Stimulated activated naive CD8-positive, alpha-beta T cell treated with anti-CD3 and anti-CD28 coated beads, Interleukin-15, Interleukin-2, amounts not matched to agents 100 ng/mL and 50 ng/mL, for 24 hours (primary cell): ENCODE data around the gene SLC9A9.
A peak's percentile ranks its signal among the peaks of the same experiment; 100 is the strongest.

Source experiments
- H3K27ac Mint-ChIP-seq: one replicate; pipeline ENCODE4 v1.8.0; 2021; ENCODE audit warnings: mild to moderate bottlenecking, mixed read lengths
- H3K27me3 Mint-ChIP-seq: one replicate; pipeline ENCODE4 v1.8.0; 2021; ENCODE audit warnings: mixed read lengths
- H3K36me3 Mint-ChIP-seq: one replicate; pipeline ENCODE4 v1.8.0; 2021; ENCODE audit warnings: low read depth, mixed read lengths
- H3K4me1 Mint-ChIP-seq: one replicate; pipeline ENCODE4 v1.8.0; 2021; ENCODE audit warnings: low read depth, mixed read lengths
- H3K4me3 Mint-ChIP-seq: one replicate; pipeline ENCODE4 v1.8.0; 2021; ENCODE audit warnings: mild to moderate bottlenecking, mixed read lengths
- H3K9me3 Mint-ChIP-seq: one replicate; pipeline ENCODE4 v1.8.0; 2021; ENCODE audit warnings: mixed read lengths

SLC9A9 gene

DNA sequence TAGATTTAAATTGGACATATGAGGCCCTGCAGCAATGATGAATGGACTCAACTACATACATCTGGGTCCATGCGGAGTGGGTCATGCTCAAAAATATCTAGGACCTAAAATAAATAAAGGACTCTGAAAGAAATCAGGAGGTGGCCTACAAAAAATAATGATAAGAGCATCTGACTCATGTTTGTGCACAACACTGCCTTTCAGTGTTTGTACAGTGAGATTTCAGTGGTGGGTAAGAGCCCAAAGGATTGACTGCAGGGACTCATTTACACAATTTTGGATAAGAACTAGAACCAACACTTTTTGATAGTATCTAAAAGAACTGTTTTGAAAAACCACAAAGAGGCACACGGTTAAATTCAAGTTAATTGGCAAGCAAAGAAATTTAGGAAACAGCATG lies 285.5 kb downstream of the SLC9A9 start:
- Mint-ChIP-seq H3K36me3 (no peaks in the 10 kb centered on the region), H3K4me3 (no peak overlapping the region), H3K9me3 (peaks cover 5% of the 10 kb centered on the region), H3K4me1 (no peaks in the 10 kb centered on the region), H3K27me3 (no peaks in the 10 kb centered on the region), H3K27ac (no peak overlapping the region)

DNA sequence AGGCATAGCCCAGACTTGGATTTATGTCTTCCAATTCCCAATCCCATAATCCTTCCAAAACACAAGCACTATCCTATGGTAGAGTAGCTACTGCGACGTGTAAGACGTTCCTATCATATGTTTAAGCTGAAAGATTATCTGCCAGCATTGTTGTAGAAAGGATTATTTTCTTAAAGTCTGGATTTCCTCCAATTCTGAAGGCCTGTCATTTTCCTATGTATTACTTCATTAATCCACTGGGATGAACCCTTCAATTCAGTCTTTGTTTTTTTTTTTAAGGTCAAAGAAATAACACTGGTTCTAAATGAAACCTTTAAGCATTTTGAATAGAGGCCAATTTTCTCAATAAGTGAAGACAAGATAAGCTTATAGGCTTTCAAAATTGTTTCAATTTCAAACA lies 289.0 kb downstream of the SLC9A9 start:
- Mint-ChIP-seq H3K4me1 (no peaks in the 10 kb centered on the region), H3K36me3 (peaks cover 13% of the 10 kb centered on the region), H3K9me3 (peaks cover 21% of the 10 kb centered on the region), H3K27me3 (no peaks in the 10 kb centered on the region), H3K4me3 (no peak overlapping the region), H3K27ac (no peak overlapping the region)

DNA sequence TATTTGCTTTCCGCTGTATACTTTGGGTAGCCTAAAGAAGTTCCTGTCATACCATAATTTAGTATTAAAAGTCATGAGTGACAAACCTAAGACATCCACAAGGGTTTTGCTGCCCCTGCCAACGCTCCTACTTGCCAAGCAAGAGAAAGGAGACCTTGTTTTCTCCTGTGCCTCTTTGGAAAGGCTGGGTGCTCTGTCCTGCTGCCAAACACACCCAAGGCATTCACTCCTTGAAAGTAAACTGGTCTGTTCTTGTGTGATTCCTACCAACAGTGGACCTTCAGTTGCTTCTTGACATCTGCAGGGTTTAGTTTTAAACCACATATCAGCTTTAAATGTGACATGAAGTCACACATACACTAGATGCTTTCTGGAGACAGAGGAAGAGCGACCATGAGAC lies 295.4 kb downstream of the SLC9A9 start:
- Mint-ChIP-seq H3K36me3 (peaks cover 29% of the 10 kb centered on the region), H3K27ac (no peak overlapping the region), H3K4me1 (no peaks in the 10 kb centered on the region), H3K9me3 (peaks cover 16% of the 10 kb centered on the region), H3K27me3 (no peaks in the 10 kb centered on the region), H3K4me3 (no peak overlapping the region)

- Mint-ChIP-seq H3K4me1 (no peaks in the 10 kb centered on the region), H3K4me3 (no peak overlapping the region), H3K9me3 (peaks cover 24% of the 10 kb centered on the region), H3K27me3 (no peaks in the 10 kb centered on the region), H3K27ac (no peak overlapping the region), H3K36me3 (peaks cover 33% of the 10 kb centered on the region)
These were observed 296.5 kb downstream of the SLC9A9 start for GRCh38 chr3:143551761-143552160.

DNA sequence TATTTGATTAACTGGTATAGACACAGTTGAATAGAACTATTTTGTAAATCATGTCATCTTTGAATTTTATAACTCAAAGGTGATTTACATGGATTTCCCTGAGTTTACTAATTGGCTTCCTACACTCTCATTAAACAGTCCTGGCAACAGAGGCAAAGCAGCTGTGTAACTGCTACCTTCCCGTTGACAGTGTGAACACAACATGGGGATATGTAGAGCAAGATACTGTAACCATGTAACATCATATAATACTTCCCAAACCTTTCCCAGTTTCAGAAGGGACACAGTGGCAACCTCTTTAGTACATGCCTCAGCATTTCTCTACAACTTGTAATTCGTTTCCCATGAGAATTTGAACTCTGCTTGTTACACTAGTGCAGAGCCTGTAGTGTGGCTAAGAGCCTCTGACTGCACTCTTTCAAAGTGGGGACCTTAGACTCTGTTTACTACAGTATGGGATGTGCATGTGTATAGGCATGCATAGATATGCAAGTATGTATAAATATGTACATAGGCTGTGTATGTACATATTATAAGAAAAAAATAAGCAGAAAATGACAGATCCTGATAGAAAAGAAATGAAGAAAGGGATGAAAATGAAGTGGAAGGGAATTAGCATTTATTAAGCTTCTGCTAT lies 299.3 kb downstream of the SLC9A9 start:
- Mint-ChIP-seq H3K27ac (no peak overlapping the region), H3K4me1 (no peaks in the 10 kb centered on the region), H3K36me3 (peaks cover 39% of the 10 kb centered on the region), H3K9me3 (peaks cover 19% of the 10 kb centered on the region), H3K27me3 (no peaks in the 10 kb centered on the region), H3K4me3 (no peak overlapping the region)

DNA sequence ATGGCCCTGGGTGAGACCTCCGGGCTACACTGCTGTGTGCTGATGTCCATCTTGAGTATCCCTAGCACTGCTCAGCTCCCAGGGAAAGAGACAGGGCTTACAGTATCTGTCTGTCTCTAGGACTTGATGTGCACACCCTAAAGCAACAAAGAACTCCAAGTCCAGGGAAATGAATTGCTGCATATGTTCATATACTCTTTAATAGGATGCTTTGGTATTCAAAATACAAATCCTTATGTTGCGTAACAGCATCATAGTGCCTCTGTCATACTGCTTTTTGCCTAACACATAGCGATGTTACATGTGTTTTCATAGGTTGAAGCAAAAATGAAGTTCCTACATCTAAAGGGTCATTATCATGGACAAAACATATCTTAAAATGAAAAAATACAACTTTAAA lies 299.9 kb downstream of the SLC9A9 start:
- no peaks in the 10 kb centered on the region for H3K4me1 Mint-ChIP-seq
- H3K9me3 Mint-ChIP-seq: peaks cover 19% of the 10 kb centered on the region
- H3K4me3 Mint-ChIP-seq: no peak overlapping the region
- H3K36me3 Mint-ChIP-seq: peaks cover 39% of the 10 kb centered on the region
- H3K27ac Mint-ChIP-seq: no peak overlapping the region
- no peaks in the 10 kb centered on the region for H3K27me3 Mint-ChIP-seq

DNA sequence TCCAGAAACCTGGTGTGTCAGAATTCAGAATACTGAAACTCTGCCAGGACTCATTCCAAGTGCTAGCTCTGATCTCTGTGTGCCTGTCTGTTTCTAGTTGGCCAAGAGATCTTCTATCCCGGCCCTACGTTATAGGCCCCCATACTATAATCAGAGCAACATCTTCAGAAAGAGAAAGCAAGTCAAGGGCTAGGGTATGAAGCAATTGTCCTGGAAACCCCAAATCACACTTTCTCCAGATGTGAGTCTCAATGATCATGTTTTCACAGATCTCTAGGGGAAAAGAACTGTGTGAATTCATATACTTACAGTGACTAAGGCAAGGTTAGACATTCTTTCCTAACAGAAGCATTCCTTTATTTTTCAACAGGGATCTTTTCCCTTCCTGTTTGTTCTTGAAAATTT lies 309.7 kb downstream of the SLC9A9 start:
- no peak overlapping the region for H3K27ac Mint-ChIP-seq
- H3K4me3 Mint-ChIP-seq: no peak overlapping the region
- no peaks in the 10 kb centered on the region for H3K9me3 Mint-ChIP-seq
- no peaks in the 10 kb centered on the region for H3K27me3 Mint-ChIP-seq
- H3K36me3 Mint-ChIP-seq: no peaks in the 10 kb centered on the region
- peaks cover 30% of the 10 kb centered on the region for H3K4me1 Mint-ChIP-seq

DNA sequence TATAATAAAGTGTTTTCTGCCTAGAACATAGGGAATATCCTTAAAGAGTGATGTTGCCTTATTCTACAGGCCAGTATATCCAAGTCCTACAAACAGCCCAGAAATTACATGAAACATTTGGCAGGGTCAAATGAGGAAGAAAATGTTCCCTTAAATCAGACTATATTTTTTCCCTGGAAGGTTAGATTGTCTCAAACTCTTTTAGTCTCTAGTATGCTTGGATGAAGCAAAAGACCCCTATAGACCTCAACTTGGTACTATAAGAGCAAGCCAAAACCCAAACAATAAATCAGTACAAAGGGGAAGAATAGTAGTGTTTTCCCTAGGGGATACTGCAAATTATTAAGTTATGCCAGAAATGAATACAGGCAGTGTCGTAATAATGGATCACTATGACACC lies 310.2 kb downstream of the SLC9A9 start:
- no peaks in the 10 kb centered on the region for H3K36me3 Mint-ChIP-seq
- H3K9me3 Mint-ChIP-seq: no peaks in the 10 kb centered on the region
- H3K27ac Mint-ChIP-seq: no peak overlapping the region
- H3K4me1 Mint-ChIP-seq: peaks cover 35% of the 10 kb centered on the region
- H3K27me3 Mint-ChIP-seq: no peaks in the 10 kb centered on the region
- no peak overlapping the region for H3K4me3 Mint-ChIP-seq

DNA sequence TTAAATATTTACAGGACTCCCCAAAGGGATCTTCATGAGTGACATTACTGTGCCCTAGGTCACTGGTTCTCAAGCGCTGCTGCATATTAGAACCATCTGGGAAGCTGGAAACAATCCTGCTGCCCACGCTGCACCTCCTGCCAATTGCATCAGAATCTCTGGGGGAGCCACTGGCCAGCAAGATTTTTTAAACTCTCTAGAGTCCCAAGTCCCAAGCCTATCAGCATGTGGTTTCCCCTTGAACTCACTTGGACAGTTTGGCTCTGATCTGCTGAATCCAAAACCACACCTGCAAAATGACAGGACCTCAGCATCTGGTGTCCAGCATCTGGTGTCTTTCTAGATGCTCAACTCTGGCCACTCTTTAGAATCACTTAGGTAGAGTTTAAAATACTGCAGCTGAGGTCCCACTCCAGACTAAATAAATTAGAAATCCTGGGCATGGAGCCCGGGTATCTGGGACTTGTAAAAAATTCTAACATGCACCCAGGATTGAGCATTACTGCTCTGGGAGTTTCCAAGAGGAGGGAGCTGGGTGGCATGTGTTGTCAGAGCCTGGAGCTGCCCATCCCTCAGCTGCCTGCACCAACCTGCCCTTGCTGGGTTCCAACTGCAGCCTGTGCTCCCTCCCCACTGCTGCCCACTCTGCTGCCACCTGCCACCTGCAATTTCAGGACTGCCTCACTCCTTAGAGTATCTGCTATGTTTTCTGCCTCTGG lies 311.3 kb downstream of the SLC9A9 start:
- Mint-ChIP-seq H3K27ac (no peak overlapping the region), H3K36me3 (no peaks in the 10 kb centered on the region), H3K27me3 (no peaks in the 10 kb centered on the region), H3K4me3 (no peak overlapping the region), H3K9me3 (no peaks in the 10 kb centered on the region), H3K4me1 (peaks cover 35% of the 10 kb centered on the region)

DNA sequence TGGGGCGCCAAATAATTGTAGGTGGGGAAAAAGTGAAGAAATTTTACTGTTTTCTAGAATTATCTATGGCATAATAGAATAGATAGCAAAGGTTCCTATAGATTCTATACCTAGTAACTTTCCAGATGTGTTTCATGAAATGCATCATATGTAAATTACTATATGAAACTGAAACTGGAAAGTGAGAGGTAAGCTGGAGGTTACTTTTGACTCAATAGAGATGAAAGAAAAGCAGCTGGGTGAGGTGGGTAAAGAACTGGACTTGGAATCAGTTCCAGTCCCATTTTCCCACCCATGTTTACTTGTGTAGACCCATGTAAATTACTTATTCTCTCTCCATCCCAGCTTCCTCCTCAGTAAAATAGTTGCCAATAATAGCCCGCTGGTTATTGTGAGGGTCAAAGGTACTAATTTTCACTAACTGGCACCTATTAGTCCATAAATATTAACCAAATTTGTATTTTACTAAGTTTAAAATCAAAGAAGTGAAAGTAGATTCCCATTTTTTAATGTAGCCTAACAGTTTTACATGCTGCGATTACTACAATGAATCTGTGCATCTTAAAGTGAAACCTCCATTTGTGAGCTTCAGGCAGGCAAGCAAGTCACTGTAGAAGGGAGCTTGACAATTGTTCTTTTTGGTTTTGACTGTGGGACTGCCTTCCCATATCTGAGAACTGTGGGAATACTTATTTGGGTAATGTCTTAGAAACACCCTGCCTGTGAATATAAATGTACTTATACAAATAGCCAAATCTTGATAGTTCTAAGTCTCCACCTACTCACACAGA lies 312.1 kb downstream of the SLC9A9 start:
- H3K27ac Mint-ChIP-seq: no peak overlapping the region
- peaks cover 37% of the 10 kb centered on the region for H3K4me1 Mint-ChIP-seq
- no peaks in the 10 kb centered on the region for H3K9me3 Mint-ChIP-seq
- no peaks in the 10 kb centered on the region for H3K27me3 Mint-ChIP-seq
- H3K36me3 Mint-ChIP-seq: no peaks in the 10 kb centered on the region
- H3K4me3 Mint-ChIP-seq: no peak overlapping the region

- Mint-ChIP-seq H3K27me3 (no peaks in the 10 kb centered on the region), H3K9me3 (no peaks in the 10 kb centered on the region), H3K27ac (no peak overlapping the region), H3K4me3 (no peak overlapping the region), H3K4me1 (peaks cover 64% of the 10 kb centered on the region), H3K36me3 (no peaks in the 10 kb centered on the region)
These were observed 314.9 kb downstream of the SLC9A9 start for GRCh38 chr3:143533391-143533790.

DNA sequence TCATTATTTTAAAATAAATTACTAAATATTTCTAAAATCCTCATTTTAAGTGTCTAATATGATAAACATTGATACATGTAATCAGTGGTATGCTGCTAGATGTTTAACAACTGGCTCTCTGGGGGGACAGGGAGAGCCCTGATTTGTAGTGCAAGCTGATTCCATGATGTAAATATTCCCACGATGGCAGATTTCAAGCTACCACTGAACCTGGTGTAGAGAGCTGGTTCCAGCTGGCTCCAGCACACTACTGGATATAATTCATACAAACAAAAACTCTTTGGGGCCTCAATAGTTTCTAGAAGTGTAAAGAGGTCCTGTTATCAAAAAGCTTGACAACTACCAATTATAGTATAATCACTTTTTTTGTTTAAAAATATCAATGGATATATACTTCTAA lies 316.2 kb downstream of the SLC9A9 start:
- Mint-ChIP-seq H3K27me3 (no peaks in the 10 kb centered on the region), H3K4me3 (no peak overlapping the region), H3K4me1 (peaks cover 60% of the 10 kb centered on the region), H3K36me3 (no peaks in the 10 kb centered on the region), H3K27ac (no peak overlapping the region), H3K9me3 (no peaks in the 10 kb centered on the region)

GRCh38 chr3:143531101-143531500 lies 317.2 kb downstream of the SLC9A9 start:
- H3K36me3 Mint-ChIP-seq: no peaks in the 10 kb centered on the region
- no peaks in the 10 kb centered on the region for H3K9me3 Mint-ChIP-seq
- H3K27ac Mint-ChIP-seq: no peak overlapping the region
- H3K27me3 Mint-ChIP-seq: no peaks in the 10 kb centered on the region
- H3K4me3 Mint-ChIP-seq: no peak overlapping the region
- H3K4me1 Mint-ChIP-seq: peaks cover 60% of the 10 kb centered on the region

DNA sequence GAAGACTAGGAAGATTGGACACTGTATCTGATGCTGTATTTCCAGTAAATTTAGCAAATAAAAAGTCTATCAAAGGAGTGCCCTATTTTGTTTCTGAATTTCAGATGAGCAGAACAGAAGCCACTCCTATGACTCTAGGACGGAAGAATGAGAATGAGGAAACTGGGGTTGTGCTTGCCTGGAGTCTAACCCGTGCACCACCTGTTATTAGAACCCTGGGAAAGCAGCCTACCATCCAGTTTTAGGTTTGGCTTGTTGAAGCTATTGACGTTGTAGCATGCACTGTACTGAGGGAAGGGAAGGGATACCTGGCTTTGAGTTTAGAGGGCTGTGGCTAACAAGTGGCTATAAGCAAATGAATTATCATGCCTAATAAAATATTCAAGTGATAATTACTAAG lies 318.5 kb downstream of the SLC9A9 start:
- Mint-ChIP-seq H3K4me3 (no peak overlapping the region), H3K27me3 (no peaks in the 10 kb centered on the region), H3K9me3 (peaks cover 5% of the 10 kb centered on the region), H3K27ac (no peak overlapping the region), H3K36me3 (no peaks in the 10 kb centered on the region), H3K4me1 (peaks cover 50% of the 10 kb centered on the region)

GRCh38 chr3:143529018-143529478 lies 319.2 kb downstream of the SLC9A9 start:
- peak overlapping the region; percentile 15 for H3K4me3 Mint-ChIP-seq
- no peaks in the 10 kb centered on the region for H3K27me3 Mint-ChIP-seq
- peaks cover 7% of the 10 kb centered on the region for H3K9me3 Mint-ChIP-seq
- H3K4me1 Mint-ChIP-seq: peaks cover 47% of the 10 kb centered on the region
- H3K27ac Mint-ChIP-seq: peak overlapping the region; percentile 54
- H3K36me3 Mint-ChIP-seq: no peaks in the 10 kb centered on the region
